SH-SY5Y (cell line): ENCODE measurements around the gene MIX23.

ENCODE experiments used
- GATA2 ChIP-seq: IDR thresholded peaks from 2 replicates; pipeline ENCODE4 v1.6.1; 2011; ENCODE audit warnings: mild to moderate bottlenecking, low read depth, low read length
- GATA3 ChIP-seq: IDR thresholded peaks from 2 replicates; pipeline ENCODE4 v1.6.1; 2011; ENCODE audit warnings: low read depth, mild to moderate bottlenecking, low read length, moderate library complexity

GRCh38 chr3:122343654-122344053, 39.4 kb downstream of the MIX23 start:
- no peak for TF ChIP-seq GATA3
- no peak for TF ChIP-seq GATA2
